Gastroesophageal sphincter (tissue), 4 donors: ENCODE results near the gene DHRS12. TPM values are rescaled to one million over a fixed set of nuclear protein-coding genes. Genes with fewer than 3 reads are reported as not detected.

Experiments
- ATAC-seq: fragments of 150-250 bp; one replicate; pipeline ENCODE4 v1.9.1; 2016; ENCODE audit warnings: mild to moderate bottlenecking, moderate library complexity
- H3K27ac ChIP-seq, 4 donors: fragments of 200-600 bp; sonication (generic) in 3 of 4; 1 replicate in 3 of 4; 2 replicates in 1 of 4; pipeline ENCODE4 v1.5.1; 2016 to 2019
- H3K27me3 ChIP-seq: fragments of 200-600 bp; sonication (generic); one replicate; pipeline ENCODE4 v1.5.1; 2019
- H3K36me3 ChIP-seq, 2 donors: fragments of 200-600 bp; sonication (generic); one replicate each; pipeline ENCODE4 v1.5.1; 2019; ENCODE audit warnings: control low read depth in 1 of 2
- H3K4me1 ChIP-seq, 3 donors: fragments of 200-600 bp; sonication (generic); 1 replicate in 2 of 3; 2 replicates in 1 of 3; pipeline ENCODE4 v1.5.1; 2016 to 2019; ENCODE audit warnings: control low read depth in 2 of 3
- H3K4me3 ChIP-seq, 2 donors: fragments of 200-600 bp; sonication (generic); one replicate each; pipeline ENCODE4 v1.5.1; 2019; ENCODE audit warnings: mild to moderate bottlenecking in 1 of 2, moderate library complexity in 1 of 2
- H3K9me3 ChIP-seq, 3 donors: fragments of 200-600 bp; sonication (generic); one replicate each; pipeline ENCODE4 v1.5.1; 2017 to 2019; ENCODE audit warnings: control low read depth in 2 of 3
- CTCF ChIP-seq, 4 experiments: fragments of 200-600 bp in 2 of 4; fragments of 450-650 bp in 2 of 4; sonication (generic) in 1 of 4; IDR thresholded peaks; one replicate each; pipeline ENCODE4 v1.5.1; 2017 to 2019; ENCODE audit warnings: antibody characterized with exemption in 4 of 4, mild to moderate bottlenecking in 2 of 4, moderate library complexity in 2 of 4
- EP300 ChIP-seq: sonication (generic); formaldehyde crosslinking; IDR thresholded peaks from one replicate; pipeline ENCODE4 v1.6.1; 2017; ENCODE audit warnings: antibody characterized with exemption, mild to moderate bottlenecking
- POLR2A ChIP-seq, 2 donors: fragments of 450-650 bp; IDR thresholded peaks; one replicate each; pipeline ENCODE4 v1.6.1; 2017; ENCODE audit warnings: antibody characterized with exemption in 2 of 2, mild to moderate bottlenecking in 2 of 2, moderate library complexity in 1 of 2
- POLR2AphosphoS5 ChIP-seq: sonication (generic); formaldehyde crosslinking; IDR thresholded peaks from one replicate; pipeline ENCODE4 v1.6.1; 2017; ENCODE audit warnings: antibody characterized with exemption
- WGBS, 2 donors: methylation state at CpG; one replicate each; pipeline ENCODE4 v1.1.5; 2018; ENCODE audit warnings: low coverage in 1 of 2; 5-methylcytosine and 5-hydroxymethylcytosine counted together
- total RNA-seq, 4 donors: library from RNA; depleted of rRNA; stranded (reverse); fragments of >200 nt; gene quantifications; one replicate each; pipeline ENCODE4 v1.1.0, GENCODE V29; 2016

DHRS12 gene
- total RNA-seq, 4 donors from 2014 or later: 9.2 to 23.3 (median 19.2) TPM

DNA sequence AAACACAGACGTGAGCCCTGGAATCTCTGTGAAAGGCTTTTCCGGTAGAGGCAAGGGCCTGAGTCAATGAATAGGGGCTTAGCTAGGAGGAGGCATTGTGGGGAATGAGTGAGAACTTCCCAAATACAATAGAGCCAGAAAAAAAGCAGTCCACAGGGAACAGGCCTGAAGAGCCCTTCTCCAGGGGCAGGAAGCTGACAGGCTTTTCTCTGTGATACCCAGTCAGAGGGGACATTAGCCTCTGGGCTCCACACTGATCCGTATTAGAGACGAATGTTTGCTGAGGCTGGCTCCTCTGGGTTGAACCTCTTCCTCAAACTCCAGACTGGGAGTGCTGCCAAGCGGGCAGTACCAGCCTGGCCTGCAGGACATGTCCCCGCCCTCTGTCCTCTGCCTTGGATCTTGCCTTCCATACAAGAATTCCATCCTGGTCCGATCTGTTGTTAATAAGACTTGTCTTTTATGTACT is 2.3 kb downstream of the DHRS12 start:
- ATAC-seq: no peak
- Histone ChIP-seq H3K9me3 (no peaks in the 10 kb centered on the region), H3K36me3 (peaks cover 0 to 25% of the 10 kb centered on the region in 2 donors), H3K4me3 (no peak overlapping the region), H3K27me3 (no peaks in the 10 kb centered on the region), H3K27ac (peak overlapping the region; percentile 97 to 100 (median 98)), H3K4me1 (peaks cover 2 to 64% (median 27%) of the 10 kb centered on the region in 3 donors)
- 40 to 73% methylated on average over 2 to 3 of the region's 7 CpGs for WGBS, 2 donors
- TF ChIP-seq POLR2AphosphoS5 (peak; percentile 32), EP300 (no peak)

DNA sequence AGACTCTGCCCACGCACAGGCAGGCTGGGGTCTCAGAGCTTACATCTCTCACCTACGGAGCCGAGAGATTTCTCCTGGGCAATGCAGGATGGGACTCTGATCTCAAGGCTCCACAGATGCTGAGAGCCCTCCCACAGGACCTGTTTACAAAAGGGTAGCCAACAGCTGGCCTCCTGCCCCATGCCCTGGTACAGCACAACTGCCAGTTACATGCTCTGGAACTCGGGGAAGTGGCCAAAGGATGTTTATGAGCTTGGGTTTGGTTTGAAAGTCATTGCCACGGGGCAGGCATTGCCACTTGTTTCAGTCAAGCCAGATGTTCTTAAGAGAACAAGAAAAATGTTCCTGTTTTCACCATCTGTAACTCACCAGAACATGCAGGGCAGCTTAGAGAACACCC is 3.5 kb downstream of the DHRS12 start:
- H3K4me1 ChIP-seq: peaks cover 2 to 53% (median 27%) of the 10 kb centered on the region in 3 donors
- TF ChIP-seq POLR2AphosphoS5 (peak; percentile 78), EP300 (no peak), POLR2A (IDR thresholded peaks at IDR 0.05) (no peak)
- WGBS, 2 donors: 50 to 57% methylated on average over 1 to 2 of the region's 5 CpGs
- H3K27me3 ChIP-seq: no peaks in the 10 kb centered on the region
- H3K4me3 ChIP-seq: no peak overlapping the region
- H3K27ac ChIP-seq: peak overlapping the region in 3 of 4 donors; percentile 97 to 100 (median 99)
- no peak for ATAC-seq
- peaks cover 0 to 36% of the 10 kb centered on the region in 2 donors for H3K36me3 ChIP-seq
- H3K9me3 ChIP-seq: no peaks in the 10 kb centered on the region

- no peak overlapping the region for H3K4me3 ChIP-seq
- no peak for TF ChIP-seq POLR2A (IDR thresholded peaks at IDR 0.05)
- no peak for TF ChIP-seq POLR2AphosphoS5
- TF ChIP-seq CTCF (IDR thresholded peaks at IDR 0.05): no peak
- TF ChIP-seq EP300: no peak
- H3K27ac ChIP-seq: no peak overlapping the region
- WGBS, 2 donors: 80% methylated on average over 1 of the region's 12 CpGs; no CpG with 5 or more reads in 1 of the 2 donors
- H3K4me1 ChIP-seq: peaks cover 2 to 41% (median 20%) of the 10 kb centered on the region in 3 donors
- no peak for ATAC-seq
- H3K9me3 ChIP-seq: no peaks in the 10 kb centered on the region
- peaks cover 0 to 38% of the 10 kb centered on the region in 2 donors for H3K36me3 ChIP-seq
- H3K27me3 ChIP-seq: no peaks in the 10 kb centered on the region
These were observed 4.7 kb downstream of the DHRS12 start for GRCh38 chr13:51799261-51799660.

GRCh38 chr13:51797664-51798488 is 6.1 kb downstream of the DHRS12 start:
- no peak overlapping the region for H3K27ac ChIP-seq

DNA sequence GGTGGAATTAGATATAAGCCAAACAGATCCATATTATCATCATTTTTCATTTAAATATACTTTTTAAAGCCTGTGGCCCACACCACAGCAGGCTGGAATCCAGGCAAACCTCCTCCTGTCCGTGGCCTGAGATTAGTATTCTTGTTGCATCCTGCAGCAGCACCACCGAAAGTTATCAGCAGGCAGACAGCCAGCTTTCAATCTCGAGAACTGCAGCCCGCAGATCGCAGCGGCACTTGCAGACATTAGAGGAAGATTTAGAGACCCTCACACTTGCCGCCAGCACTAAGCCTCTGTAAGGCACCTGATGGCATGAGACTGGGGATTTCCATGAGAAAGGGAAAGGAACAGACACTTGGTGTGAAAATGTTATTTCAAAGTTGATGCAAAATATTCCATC is 7.4 kb downstream of the DHRS12 start:
- no peaks in the 10 kb centered on the region for H3K9me3 ChIP-seq
- TF ChIP-seq CTCF (IDR thresholded peaks at IDR 0.05): no peak
- TF ChIP-seq EP300: no peak
- TF ChIP-seq POLR2AphosphoS5: no peak
- no peak for TF ChIP-seq POLR2A (IDR thresholded peaks at IDR 0.05)
- no peaks in the 10 kb centered on the region for H3K27me3 ChIP-seq
- no peak overlapping the region for H3K27ac ChIP-seq
- WGBS, 2 donors: 77% methylated on average over 5 of the region's 7 CpGs; no CpG with 5 or more reads in 1 of the 2 donors
- ATAC-seq: no peak
- no peak overlapping the region for H3K4me3 ChIP-seq
- peaks cover 0 to 38% of the 10 kb centered on the region in 2 donors for H3K36me3 ChIP-seq
- peaks cover 0 to 33% (median 5%) of the 10 kb centered on the region in 3 donors for H3K4me1 ChIP-seq

More at GRCh38 chr13:51797664-51798488, 6.1 kb downstream of the DHRS12 start:
- peaks cover 0 to 38% of the 10 kb centered on the region in 2 donors for H3K36me3 ChIP-seq
- H3K9me3 ChIP-seq: no peaks in the 10 kb centered on the region
- H3K27me3 ChIP-seq: no peaks in the 10 kb centered on the region
- ATAC-seq: no peak
- peak in 3 of 4 experiments; percentile 19 to 41 (median 29) for TF ChIP-seq CTCF (IDR thresholded peaks at IDR 0.05)
- TF ChIP-seq POLR2A (IDR thresholded peaks at IDR 0.05): no peak
- TF ChIP-seq EP300: no peak
- TF ChIP-seq POLR2AphosphoS5: no peak
- 60 to 77% methylated on average over 4 to 5 of the region's 12 CpGs for WGBS, 2 donors
- H3K4me1 ChIP-seq: peaks cover 2 to 46% (median 16%) of the 10 kb centered on the region in 3 donors
- H3K4me3 ChIP-seq: no peak overlapping the region
